Activated CD4-positive, alpha-beta T cell treated with anti-CD3 and anti-CD28 coated beads, Interleukin-2, Interleukin-4, amounts not matched to agents 100 ng/mL and 50 ng/mL, durations not matched to agents 16 hours and 8 hours (primary cell): ENCODE data around the gene TFR2.

Source experiments
- DNase-seq: peaks from one replicate; pipeline ENCODE4 v3.0.0-alpha.2; 2020; ENCODE audit warnings: low spot score

The TFR2 gene

GRCh38 chr7:100641463-100641859 lies at the start of gene TFR2:
Gene TFR2 (minus strand): TSS chr7:100641552. CDS start chr7:100641509, 43 bp downstream.
- no peak for DNase-seq

- no peak for DNase-seq
These were observed 48.1 kb upstream of the TFR2 start for GRCh38 chr7:100689230-100690135.

GRCh38 chr7:100688326-100688860 lies 47.0 kb upstream of the TFR2 start:
- no peak for DNase-seq

- no peak for DNase-seq
These were observed 46.5 kb upstream of the TFR2 start for GRCh38 chr7:100687751-100688300.

GRCh38 chr7:100687261-100687660 lies 45.9 kb upstream of the TFR2 start:
- no peak for DNase-seq

GRCh38 chr7:100686822-100687211 lies 45.5 kb upstream of the TFR2 start:
- DNase-seq, result no peak

- no peak for DNase-seq
These were observed 45.0 kb upstream of the TFR2 start for GRCh38 chr7:100686201-100686821.

- DNase-seq, result no peak
These were observed 44.3 kb upstream of the TFR2 start for GRCh38 chr7:100685631-100686145.

- DNase-seq, result no peak
These were observed 43.8 kb upstream of the TFR2 start for GRCh38 chr7:100685049-100685605.

GRCh38 chr7:100684534-100685042 lies 43.2 kb upstream of the TFR2 start:
- DNase-seq, result no peak

GRCh38 chr7:100683659-100684533 lies 42.5 kb upstream of the TFR2 start:
- DNase-seq, result no peak

- DNase-seq, result no peak
These were observed 41.8 kb upstream of the TFR2 start for GRCh38 chr7:100682991-100683658.

GRCh38 chr7:100682228-100682741 lies 40.9 kb upstream of the TFR2 start:
- no peak for DNase-seq

GRCh38 chr7:100681491-100682227 lies 40.3 kb upstream of the TFR2 start:
- no peak for DNase-seq

GRCh38 chr7:100680576-100681271 lies 39.4 kb upstream of the TFR2 start:
- no peak for DNase-seq

GRCh38 chr7:100679927-100680575 lies 38.7 kb upstream of the TFR2 start:
- DNase-seq, result no peak

- DNase-seq, result no peak
These were observed 38.0 kb upstream of the TFR2 start for GRCh38 chr7:100679129-100679926.
